ENCODE measurements around the gene CFAP53.

DNA sequence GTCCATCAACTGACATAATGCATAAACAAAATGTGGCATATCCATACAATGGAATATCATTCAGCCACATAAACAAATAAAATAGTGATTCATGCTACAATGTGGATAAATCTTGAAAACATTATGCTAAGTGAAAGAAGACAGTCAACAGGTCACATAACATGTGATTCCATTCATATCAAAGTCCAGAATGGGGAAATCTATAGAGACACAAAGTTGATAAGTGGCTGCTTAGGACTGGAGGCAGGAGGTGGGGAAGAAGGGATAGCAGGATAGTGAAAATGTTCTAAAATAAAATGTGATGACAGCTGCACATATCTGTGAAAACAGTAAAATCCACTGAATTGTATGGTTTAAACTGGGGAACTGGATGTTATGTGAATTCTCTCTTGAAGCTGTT, 18.7 kb downstream of the CFAP53 start:
- TF ChIP-seq, protein P1, sequence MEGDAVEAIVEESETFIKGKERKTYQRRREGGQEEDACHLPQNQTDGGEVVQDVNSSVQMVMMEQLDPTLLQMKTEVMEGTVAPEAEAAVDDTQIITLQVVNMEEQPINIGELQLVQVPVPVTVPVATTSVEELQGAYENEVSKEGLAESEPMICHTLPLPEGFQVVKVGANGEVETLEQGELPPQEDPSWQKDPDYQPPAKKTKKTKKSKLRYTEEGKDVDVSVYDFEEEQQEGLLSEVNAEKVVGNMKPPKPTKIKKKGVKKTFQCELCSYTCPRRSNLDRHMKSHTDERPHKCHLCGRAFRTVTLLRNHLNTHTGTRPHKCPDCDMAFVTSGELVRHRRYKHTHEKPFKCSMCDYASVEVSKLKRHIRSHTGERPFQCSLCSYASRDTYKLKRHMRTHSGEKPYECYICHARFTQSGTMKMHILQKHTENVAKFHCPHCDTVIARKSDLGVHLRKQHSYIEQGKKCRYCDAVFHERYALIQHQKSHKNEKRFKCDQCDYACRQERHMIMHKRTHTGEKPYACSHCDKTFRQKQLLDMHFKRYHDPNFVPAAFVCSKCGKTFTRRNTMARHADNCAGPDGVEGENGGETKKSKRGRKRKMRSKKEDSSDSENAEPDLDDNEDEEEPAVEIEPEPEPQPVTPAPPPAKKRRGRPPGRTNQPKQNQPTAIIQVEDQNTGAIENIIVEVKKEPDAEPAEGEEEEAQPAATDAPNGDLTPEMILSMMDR (IDR thresholded peaks at IDR 0.05), result no peak
- TF ChIP-seq RAD21 (IDR thresholded peaks at IDR 0.05; ENCODE audit: low read length), result no peak
- TF ChIP-seq, protein P2, sequence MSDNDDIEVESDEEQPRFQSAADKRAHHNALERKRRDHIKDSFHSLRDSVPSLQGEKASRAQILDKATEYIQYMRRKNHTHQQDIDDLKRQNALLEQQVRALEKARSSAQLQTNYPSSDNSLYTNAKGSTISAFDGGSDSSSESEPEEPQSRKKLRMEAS (IDR thresholded peaks at IDR 0.05; ENCODE audit: low read depth), result no peak
- no peak for TF ChIP-seq EZH2phosphoT487 (IDR thresholded peaks at IDR 0.05; ENCODE audit: borderline replicate concordance, low read depth)
- no peak for TF ChIP-seq MXI1 (IDR thresholded peaks at IDR 0.05; ENCODE audit: low read depth, low read length)
- TF ChIP-seq TAF1 (IDR thresholded peaks at IDR 0.05; ENCODE audit: borderline replicate concordance, low read depth, low read length), result no peak
- TF ChIP-seq JUND (IDR thresholded peaks at IDR 0.05), result no peak
- TF ChIP-seq, protein P3, sequence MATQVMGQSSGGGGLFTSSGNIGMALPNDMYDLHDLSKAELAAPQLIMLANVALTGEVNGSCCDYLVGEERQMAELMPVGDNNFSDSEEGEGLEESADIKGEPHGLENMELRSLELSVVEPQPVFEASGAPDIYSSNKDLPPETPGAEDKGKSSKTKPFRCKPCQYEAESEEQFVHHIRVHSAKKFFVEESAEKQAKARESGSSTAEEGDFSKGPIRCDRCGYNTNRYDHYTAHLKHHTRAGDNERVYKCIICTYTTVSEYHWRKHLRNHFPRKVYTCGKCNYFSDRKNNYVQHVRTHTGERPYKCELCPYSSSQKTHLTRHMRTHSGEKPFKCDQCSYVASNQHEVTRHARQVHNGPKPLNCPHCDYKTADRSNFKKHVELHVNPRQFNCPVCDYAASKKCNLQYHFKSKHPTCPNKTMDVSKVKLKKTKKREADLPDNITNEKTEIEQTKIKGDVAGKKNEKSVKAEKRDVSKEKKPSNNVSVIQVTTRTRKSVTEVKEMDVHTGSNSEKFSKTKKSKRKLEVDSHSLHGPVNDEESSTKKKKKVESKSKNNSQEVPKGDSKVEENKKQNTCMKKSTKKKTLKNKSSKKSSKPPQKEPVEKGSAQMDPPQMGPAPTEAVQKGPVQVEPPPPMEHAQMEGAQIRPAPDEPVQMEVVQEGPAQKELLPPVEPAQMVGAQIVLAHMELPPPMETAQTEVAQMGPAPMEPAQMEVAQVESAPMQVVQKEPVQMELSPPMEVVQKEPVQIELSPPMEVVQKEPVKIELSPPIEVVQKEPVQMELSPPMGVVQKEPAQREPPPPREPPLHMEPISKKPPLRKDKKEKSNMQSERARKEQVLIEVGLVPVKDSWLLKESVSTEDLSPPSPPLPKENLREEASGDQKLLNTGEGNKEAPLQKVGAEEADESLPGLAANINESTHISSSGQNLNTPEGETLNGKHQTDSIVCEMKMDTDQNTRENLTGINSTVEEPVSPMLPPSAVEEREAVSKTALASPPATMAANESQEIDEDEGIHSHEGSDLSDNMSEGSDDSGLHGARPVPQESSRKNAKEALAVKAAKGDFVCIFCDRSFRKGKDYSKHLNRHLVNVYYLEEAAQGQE (IDR thresholded peaks at IDR 0.05; ENCODE audit: low read depth, low read length), result no peak
- TF ChIP-seq EP300 (IDR thresholded peaks at IDR 0.05; ENCODE audit: borderline replicate concordance in 1 of 2, low read depth in 1 of 2, low read length in 1 of 2), result no peak
- no peak for TF ChIP-seq FOXJ3 (CRISPR knock-in tag; IDR thresholded peaks at IDR 0.05)
